GM12875 (cell line): ENCODE measurements around the gene STX7.

ENCODE experiments used
- H3K4me3 ChIP-seq: one replicate; pipeline ENCODE4 v1.5.1; 2011; ENCODE audit warnings: low read depth, low read length, control low read depth
- CTCF ChIP-seq: IDR thresholded peaks from 2 replicates; pipeline ENCODE4 v1.5.1; 2011; ENCODE audit warnings: low read depth, mild to moderate bottlenecking, control low read depth, inconsistent platforms, low read length, moderate library complexity, borderline replicate concordance; ENCODE audit not compliant: insufficient read depth

STX7 gene

GRCh38 chr6:132404736-132405135 lies 108.2 kb downstream of the STX7 start:
- no peak overlapping the region for H3K4me3 ChIP-seq
- no peak for TF ChIP-seq CTCF

GRCh38 chr6:132404330-132404729 lies 108.6 kb downstream of the STX7 start:
- no peak for TF ChIP-seq CTCF
- H3K4me3 ChIP-seq, result no peak overlapping the region

- TF ChIP-seq CTCF, result no peak
- H3K4me3 ChIP-seq, result peak overlapping the region; percentile 54
These were observed 111.2 kb downstream of the STX7 start for GRCh38 chr6:132401618-132402285.

GRCh38 chr6:132400883-132401617 lies 111.9 kb downstream of the STX7 start, which contains the start of gene MOXD1:
TSS of gene MOXD1 (minus strand) at chr6:132401475. CDS start at chr6:132401426, 49 bp downstream.
- peak within 1 kb of the TSS; percentile 54 for H3K4me3 ChIP-seq
- TF ChIP-seq CTCF, result no peak

- H3K4me3 ChIP-seq, result no peak overlapping the region
- TF ChIP-seq CTCF, result no peak
These were observed 112.4 kb downstream of the STX7 start for GRCh38 chr6:132400555-132400882.

GRCh38 chr6:132399376-132400074 lies 113.4 kb downstream of the STX7 start:
- TF ChIP-seq CTCF, result no peak
- H3K4me3 ChIP-seq, result no peak overlapping the region
